IPS-15b (cell line): Measurements from ENCODE around the gene ABHD12B.
A peak's percentile ranks its signal among the peaks of the same experiment; 100 is the strongest.

ENCODE experiments used
- H3K27me3 ChIP-seq: one replicate; pipeline ENCODE4 v1.6.1; 2013; ENCODE audit warnings: low read length; ENCODE audit not compliant: control insufficient read depth, insufficient read depth
- H3K36me3 ChIP-seq: one replicate; pipeline ENCODE4 v1.6.1; 2013; ENCODE audit warnings: low read length; ENCODE audit not compliant: control insufficient read depth, insufficient read depth
- H3K4me1 ChIP-seq: one replicate; pipeline ENCODE4 v1.6.1; 2013; ENCODE audit warnings: mild to moderate bottlenecking, low read length; ENCODE audit not compliant: control insufficient read depth, insufficient read depth
- H3K4me3 ChIP-seq: one replicate; pipeline ENCODE4 v1.5.1; 2013; ENCODE audit warnings: low read depth, low read length
- H3K9ac ChIP-seq: one replicate; pipeline ENCODE4 v1.6.1; 2013; ENCODE audit warnings: low read depth, mild to moderate bottlenecking, low read length
- H3K9me3 ChIP-seq: one replicate; pipeline ENCODE4 v1.6.1; 2013; ENCODE audit warnings: mild to moderate bottlenecking, low read length; ENCODE audit not compliant: control insufficient read depth, insufficient read depth

The ABHD12B gene, protein sequence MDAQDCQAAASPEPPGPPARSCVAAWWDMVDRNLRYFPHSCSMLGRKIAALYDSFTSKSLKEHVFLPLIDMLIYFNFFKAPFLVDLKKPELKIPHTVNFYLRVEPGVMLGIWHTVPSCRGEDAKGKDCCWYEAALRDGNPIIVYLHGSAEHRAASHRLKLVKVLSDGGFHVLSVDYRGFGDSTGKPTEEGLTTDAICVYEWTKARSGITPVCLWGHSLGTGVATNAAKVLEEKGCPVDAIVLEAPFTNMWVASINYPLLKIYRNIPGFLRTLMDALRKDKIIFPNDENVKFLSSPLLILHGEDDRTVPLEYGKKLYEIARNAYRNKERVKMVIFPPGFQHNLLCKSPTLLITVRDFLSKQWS

GRCh38 chr14:50871914-50872732, at the start of gene ABHD12B:
ABHD12B (plus strand) TSS chr14:50872053; CDS start chr14:50872175, 122 bp downstream.
- Histone ChIP-seq H3K27me3 (peaks cover 42% of the 10 kb centered on the region), H3K9me3 (no peaks in the 10 kb centered on the region), H3K9ac (no peak within 1 kb of the TSS), H3K4me3 (peak within 1 kb of the TSS; percentile 38), H3K36me3 (no peaks in the 10 kb centered on the region), H3K4me1 (peaks cover 14% of the 10 kb centered on the region)

DNA sequence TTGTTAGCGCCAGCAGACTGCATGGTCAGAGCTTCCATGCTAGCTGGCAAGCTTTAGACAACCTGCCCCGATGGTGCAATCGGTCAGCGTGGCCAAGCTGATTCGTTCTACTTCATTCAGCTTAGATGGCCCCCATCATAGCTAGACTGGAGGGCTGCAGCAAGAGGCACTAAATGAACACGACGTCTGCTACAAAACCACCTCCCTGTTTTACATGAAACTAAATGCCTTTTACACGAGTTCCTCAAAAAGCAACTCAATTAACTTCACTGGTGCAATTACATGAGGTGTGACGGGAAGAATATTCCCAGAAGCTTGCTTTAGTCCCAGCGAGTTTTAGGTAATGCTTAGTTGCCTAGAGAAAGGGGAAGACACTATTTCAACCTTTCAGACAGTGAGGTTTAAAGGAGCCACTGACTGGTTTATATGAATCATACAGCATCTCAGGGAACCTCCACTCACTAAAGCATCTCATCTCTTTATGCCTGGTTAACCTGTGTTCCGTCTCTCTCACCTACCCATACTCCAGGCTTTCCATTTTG, 49.3 kb upstream of the ABHD12B start:
- H3K9me3 ChIP-seq: no peaks in the 10 kb centered on the region
- H3K27me3 ChIP-seq: peaks cover 74% of the 10 kb centered on the region
- no peak overlapping the region for H3K4me3 ChIP-seq
- H3K9ac ChIP-seq: no peak overlapping the region
- peaks cover 37% of the 10 kb centered on the region for H3K4me1 ChIP-seq
- no peaks in the 10 kb centered on the region for H3K36me3 ChIP-seq

DNA sequence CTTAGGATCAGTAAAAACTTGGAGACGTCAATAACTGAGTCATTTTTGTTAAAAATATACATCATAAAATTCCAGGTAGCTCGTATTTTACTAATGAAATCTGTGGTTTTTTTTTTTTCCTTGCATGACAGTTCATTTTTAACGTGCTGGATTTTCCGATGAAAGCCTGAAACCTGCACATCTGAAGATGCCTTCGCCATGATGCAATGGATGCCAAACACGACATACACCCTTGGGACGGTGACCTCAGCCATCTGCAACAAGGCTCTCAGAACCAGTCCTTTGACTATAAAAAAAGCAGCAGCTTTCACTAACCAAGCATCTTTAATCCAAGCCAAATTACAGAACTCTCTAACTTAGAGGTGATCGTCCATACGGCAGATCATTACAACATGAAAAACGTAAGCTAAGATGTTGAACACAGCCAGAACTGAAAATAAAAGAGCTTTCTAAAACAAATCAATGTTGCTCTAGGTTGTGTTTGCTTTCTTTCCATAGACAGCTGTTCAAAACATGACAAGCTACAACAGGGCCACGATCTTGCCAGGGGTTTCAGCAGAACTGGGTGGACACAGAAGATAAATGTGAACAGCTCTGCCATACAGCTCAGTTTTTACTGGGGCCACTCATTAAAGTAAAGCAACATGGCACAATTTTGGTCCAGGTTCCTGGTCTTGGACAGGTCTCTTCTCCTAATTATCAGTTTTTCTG, 48.6 kb upstream of the ABHD12B start:
- Histone ChIP-seq H3K4me3 (no peak overlapping the region), H3K9me3 (no peaks in the 10 kb centered on the region), H3K4me1 (peaks cover 37% of the 10 kb centered on the region), H3K9ac (no peak overlapping the region), H3K36me3 (no peaks in the 10 kb centered on the region), H3K27me3 (peaks cover 80% of the 10 kb centered on the region)

DNA sequence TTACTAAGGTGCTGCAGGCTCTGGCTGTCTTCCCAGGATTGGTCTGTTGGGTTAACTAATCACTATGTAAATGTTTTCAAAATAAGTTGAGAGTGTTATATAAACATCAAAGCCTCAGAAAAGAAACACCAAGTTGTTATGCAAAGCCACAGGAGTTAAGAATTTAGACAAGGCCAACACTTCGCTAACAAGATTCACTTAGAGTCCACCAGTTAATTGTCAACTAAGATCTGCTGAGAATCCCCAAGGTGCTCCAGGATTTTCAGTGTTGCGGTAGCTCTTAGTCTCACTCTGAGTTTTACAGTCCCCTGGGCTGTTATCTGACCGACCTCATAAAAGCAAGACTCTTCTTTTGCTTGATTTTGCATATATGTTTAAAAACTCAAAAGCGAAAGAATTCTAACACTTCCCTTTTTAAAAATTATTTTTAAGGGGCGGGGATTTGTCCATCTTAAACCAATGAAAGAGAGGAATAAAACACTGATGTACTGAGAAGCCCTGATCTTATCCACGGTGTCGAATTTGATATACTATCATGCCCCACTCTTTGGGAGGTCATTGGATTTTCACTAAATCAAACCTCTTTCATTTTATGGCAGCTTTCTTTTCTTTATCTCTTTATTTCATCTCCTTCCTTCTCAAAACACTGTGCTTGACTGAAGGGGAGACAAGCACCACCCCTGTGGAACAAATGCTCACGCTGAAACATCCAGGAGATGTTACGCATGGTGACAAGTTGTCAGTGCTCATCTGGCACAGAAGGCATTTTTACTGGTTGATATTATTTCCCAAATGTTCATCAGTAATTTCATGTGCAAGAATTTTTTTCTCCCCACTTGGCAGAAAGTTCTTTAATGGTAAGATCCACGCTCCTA, 47.9 kb upstream of the ABHD12B start:
- no peaks in the 10 kb centered on the region for H3K36me3 ChIP-seq
- peaks cover 37% of the 10 kb centered on the region for H3K4me1 ChIP-seq
- H3K9ac ChIP-seq: no peak overlapping the region
- no peak overlapping the region for H3K4me3 ChIP-seq
- peaks cover 88% of the 10 kb centered on the region for H3K27me3 ChIP-seq
- no peaks in the 10 kb centered on the region for H3K9me3 ChIP-seq

GRCh38 chr14:50825307-50825706, 46.5 kb upstream of the ABHD12B start:
- H3K4me1 ChIP-seq: peaks cover 41% of the 10 kb centered on the region
- no peak overlapping the region for H3K4me3 ChIP-seq
- peaks cover 94% of the 10 kb centered on the region for H3K27me3 ChIP-seq
- H3K36me3 ChIP-seq: no peaks in the 10 kb centered on the region
- H3K9me3 ChIP-seq: no peaks in the 10 kb centered on the region
- H3K9ac ChIP-seq: no peak overlapping the region

DNA sequence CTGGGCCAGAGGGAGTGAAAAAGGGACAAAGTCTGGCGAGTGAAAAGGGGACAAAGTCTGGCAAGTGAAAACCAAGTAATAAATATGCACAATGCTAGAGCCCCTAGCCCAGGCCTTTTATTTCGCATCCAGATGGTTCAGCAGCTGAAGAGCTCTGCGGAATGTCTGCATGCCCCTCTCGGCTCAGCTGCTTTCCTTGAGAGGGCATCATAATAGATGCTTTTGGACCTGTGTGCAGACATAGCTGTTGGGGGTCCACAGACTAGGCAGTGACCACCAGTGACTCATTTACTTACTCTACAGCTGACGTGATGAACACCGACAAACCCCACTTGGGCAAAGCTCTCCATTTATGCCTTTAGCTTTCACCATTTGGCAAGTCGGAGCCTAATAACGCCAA, 45.2 kb upstream of the ABHD12B start:
- H3K27me3 ChIP-seq: peaks cover 88% of the 10 kb centered on the region
- peaks cover 30% of the 10 kb centered on the region for H3K4me1 ChIP-seq
- no peaks in the 10 kb centered on the region for H3K36me3 ChIP-seq
- H3K9ac ChIP-seq: no peak overlapping the region
- no peak overlapping the region for H3K4me3 ChIP-seq
- no peaks in the 10 kb centered on the region for H3K9me3 ChIP-seq

- Histone ChIP-seq H3K36me3 (no peaks in the 10 kb centered on the region), H3K27me3 (peaks cover 88% of the 10 kb centered on the region), H3K9me3 (no peaks in the 10 kb centered on the region), H3K9ac (no peak overlapping the region), H3K4me3 (peak overlapping the region; percentile 59), H3K4me1 (peaks cover 20% of the 10 kb centered on the region)
Measured at GRCh38 chr14:50828721-50829488, 42.9 kb upstream of the ABHD12B start.

GRCh38 chr14:50829489-50830043, 42.3 kb upstream of the ABHD12B start:
- H3K9me3 ChIP-seq: no peaks in the 10 kb centered on the region
- H3K4me3 ChIP-seq: peak overlapping the region; percentile 59
- H3K27me3 ChIP-seq: peaks cover 88% of the 10 kb centered on the region
- H3K4me1 ChIP-seq: peaks cover 15% of the 10 kb centered on the region
- H3K9ac ChIP-seq: no peak overlapping the region
- no peaks in the 10 kb centered on the region for H3K36me3 ChIP-seq

GRCh38 chr14:50830044-50830931, 41.6 kb upstream of the ABHD12B start:
- Histone ChIP-seq H3K27me3 (peaks cover 88% of the 10 kb centered on the region), H3K4me1 (peaks cover 12% of the 10 kb centered on the region), H3K36me3 (no peaks in the 10 kb centered on the region), H3K4me3 (peak overlapping the region; percentile 76), H3K9ac (no peak overlapping the region), H3K9me3 (no peaks in the 10 kb centered on the region)
